Left renal cortex interstitium (tissue), 4 donors: ENCODE results near the gene PPP1R1B. TPM values are rescaled to one million over a fixed set of nuclear protein-coding genes. Genes with fewer than 3 reads are reported as not detected.
A peak's percentile ranks its signal among the peaks of the same experiment; 100 is the strongest.

Source experiments
- DNase-seq, 4 donors: peaks; one replicate each; pipeline ENCODE4 v3.0.0-alpha.2; 2013; ENCODE audit warnings: low read depth in 4 of 4, low spot score in 2 of 4, missing footprints in 1 of 4
- polyA plus RNA-seq, 4 donors: library from polyadenylated mRNA; unstranded; fragments of 120-200 nt; gene quantifications; one replicate each; pipeline ENCODE4 v1.2.1, GENCODE V29; 2013; ENCODE audit not compliant: insufficient read length in 4 of 4

Gene PPP1R1B
- polyA plus RNA-seq, 4 donors: 10.9 to 19.8 (median 14.1) TPM

- no peak for DNase-seq
Observed at GRCh38 chr17:39631403-39631802, 4.7 kb downstream of the PPP1R1B start.

GRCh38 chr17:39632153-39632941 lies 5.6 kb downstream of the PPP1R1B start:
- DNase-seq: no peak

- no peak for DNase-seq
Observed at GRCh38 chr17:39633570-39634183, 6.9 kb downstream of the PPP1R1B start.

- no peak for DNase-seq
Observed at GRCh38 chr17:39634384-39634871, 7.7 kb downstream of the PPP1R1B start.

- DNase-seq: no peak
Observed at GRCh38 chr17:39635614-39636176, 8.9 kb downstream of the PPP1R1B start.

GRCh38 chr17:39636587-39636926 lies 9.8 kb downstream of the PPP1R1B start:
- DNase-seq: no peak

- DNase-seq: peak in 3 of 4 donors; percentile 70 to 85 (median 80)
Observed at GRCh38 chr17:39636927-39637736, 10.4 kb downstream of the PPP1R1B start, which contains the start of gene STARD3. TSS of gene STARD3 (plus strand) at chr17:39637144. CDS start at chr17:39653532, 16,388 bp downstream.

GRCh38 chr17:39638317-39638716 lies 11.6 kb downstream of the PPP1R1B start:
- DNase-seq: no peak

GRCh38 chr17:39639043-39639442 lies 12.3 kb downstream of the PPP1R1B start:
- DNase-seq: no peak

GRCh38 chr17:39639566-39640458 lies 13.1 kb downstream of the PPP1R1B start:
- DNase-seq: no peak

- no peak for DNase-seq
Observed at GRCh38 chr17:39640591-39641031, 13.9 kb downstream of the PPP1R1B start.

GRCh38 chr17:39641097-39641496 lies 14.3 kb downstream of the PPP1R1B start:
- DNase-seq: no peak

GRCh38 chr17:39641883-39642282 lies 15.1 kb downstream of the PPP1R1B start:
- no peak for DNase-seq

- DNase-seq: no peak
Observed at GRCh38 chr17:39642291-39643074, 15.7 kb downstream of the PPP1R1B start.

GRCh38 chr17:39643271-39643670 lies 16.5 kb downstream of the PPP1R1B start:
- no peak for DNase-seq

- DNase-seq: no peak
Observed at GRCh38 chr17:39647256-39647655, 20.5 kb downstream of the PPP1R1B start.

- DNase-seq: no peak
Observed at GRCh38 chr17:39648616-39649366, 22.0 kb downstream of the PPP1R1B start.

- no peak for DNase-seq
Observed at GRCh38 chr17:39650121-39650579, 23.4 kb downstream of the PPP1R1B start.
